Erythroblast (primary cell): ENCODE results near the gene POLR1G.

ENCODE experiments used
- GATA1 ChIP-seq: IDR thresholded peaks from 2 replicates; pipeline ENCODE4 v1.6.1; 2011; ENCODE audit warnings: low read depth, mild to moderate bottlenecking, control low read depth, low read length, moderate library complexity
- POLR2A ChIP-seq: IDR thresholded peaks from 2 replicates; pipeline ENCODE4 v1.6.1; 2011; ENCODE audit warnings: mild to moderate bottlenecking, low read length

DNA sequence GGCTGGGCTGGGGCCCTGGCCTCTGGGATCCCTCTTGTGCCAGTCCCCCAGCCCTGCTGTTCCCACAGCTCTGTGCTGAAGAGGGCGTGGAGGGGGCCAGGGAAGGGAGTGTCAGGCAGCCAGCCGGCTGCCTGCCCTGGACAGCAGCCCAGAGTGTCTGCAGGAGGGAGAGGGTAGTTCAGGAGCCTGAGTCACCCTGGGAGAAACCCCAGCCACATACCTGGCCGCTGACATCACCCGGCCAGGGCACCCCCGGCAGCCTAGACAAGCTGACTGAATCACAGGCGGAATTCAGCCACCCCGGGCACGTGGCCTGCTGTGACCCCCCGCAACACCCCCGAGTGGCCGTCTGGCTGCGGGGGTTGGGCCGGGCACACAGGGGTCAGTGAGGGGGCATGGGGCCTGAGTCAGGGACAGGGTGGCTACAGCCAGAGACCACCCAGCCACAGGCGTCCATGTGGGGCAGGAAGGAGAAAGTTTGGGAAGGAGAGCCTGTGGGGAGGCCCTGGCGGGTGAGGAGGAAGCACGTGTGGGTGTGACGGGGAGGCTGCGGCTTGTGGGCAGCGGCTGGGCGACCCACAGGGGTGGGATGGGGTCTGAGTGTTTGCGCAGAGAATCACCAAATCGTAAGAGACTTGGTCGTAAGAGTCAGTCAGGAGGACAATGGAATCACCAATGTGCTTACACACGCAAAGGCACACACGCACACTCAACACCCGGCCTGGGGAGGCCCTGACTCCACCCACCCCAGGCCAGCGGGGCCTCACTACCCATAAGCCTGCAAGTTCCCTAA is 49.5 kb downstream of the POLR1G start:
- no peak for TF ChIP-seq POLR2A
- no peak for TF ChIP-seq GATA1
